GM21528 (cell line): Measurements from ENCODE around the gene VOPP1.
"Not testable (repeated sequence)": the region's sequence is repeated elsewhere in the genome, so short reads cannot be mapped to it uniquely, and the experiment has no call there.

ENCODE experiments used
- ATAC-seq: cut with Tn5 transposase; IDR thresholded peaks from one replicate; pipeline ENCODE4 v1.9.1; 2021; ENCODE audit warnings: mild to moderate bottlenecking, moderate library complexity; ENCODE audit not compliant: unreplicated experiment, low FRiP score

Gene VOPP1

DNA sequence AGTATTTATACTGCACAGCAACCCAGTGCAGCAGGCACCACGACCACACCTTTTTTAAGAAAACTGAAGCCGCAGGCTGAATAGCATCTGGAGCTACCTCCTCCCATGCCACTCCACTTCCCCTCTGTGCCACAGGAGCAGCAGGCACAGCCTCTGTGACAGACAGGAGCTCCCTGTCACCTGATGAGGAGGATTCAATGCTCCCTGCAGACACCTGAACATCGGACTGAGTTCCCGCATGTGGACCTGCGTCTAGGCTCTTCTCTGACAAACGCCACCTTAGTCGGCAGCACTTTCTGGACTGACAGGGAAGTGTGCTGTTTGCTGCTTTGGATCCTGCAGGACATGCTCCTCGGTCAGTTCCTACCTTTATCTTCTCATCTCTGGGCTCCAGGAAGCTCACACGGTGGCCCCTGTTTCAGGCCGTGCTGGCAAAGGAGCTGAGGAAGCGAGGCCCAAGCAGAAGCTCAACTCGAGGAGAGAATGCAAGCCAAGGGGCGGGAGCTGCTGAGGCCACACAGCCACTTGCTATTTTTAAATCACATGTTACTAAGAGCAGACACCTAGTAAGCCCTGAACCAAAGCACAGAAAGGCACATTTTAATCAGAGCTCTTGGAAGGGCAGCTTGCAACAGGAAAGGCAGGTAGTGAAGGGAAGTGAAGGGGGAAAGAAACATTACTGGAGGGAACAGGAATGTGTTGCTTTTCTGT is 56.6 kb downstream of the VOPP1 start:
- peak; percentile 40 for ATAC-seq

DNA sequence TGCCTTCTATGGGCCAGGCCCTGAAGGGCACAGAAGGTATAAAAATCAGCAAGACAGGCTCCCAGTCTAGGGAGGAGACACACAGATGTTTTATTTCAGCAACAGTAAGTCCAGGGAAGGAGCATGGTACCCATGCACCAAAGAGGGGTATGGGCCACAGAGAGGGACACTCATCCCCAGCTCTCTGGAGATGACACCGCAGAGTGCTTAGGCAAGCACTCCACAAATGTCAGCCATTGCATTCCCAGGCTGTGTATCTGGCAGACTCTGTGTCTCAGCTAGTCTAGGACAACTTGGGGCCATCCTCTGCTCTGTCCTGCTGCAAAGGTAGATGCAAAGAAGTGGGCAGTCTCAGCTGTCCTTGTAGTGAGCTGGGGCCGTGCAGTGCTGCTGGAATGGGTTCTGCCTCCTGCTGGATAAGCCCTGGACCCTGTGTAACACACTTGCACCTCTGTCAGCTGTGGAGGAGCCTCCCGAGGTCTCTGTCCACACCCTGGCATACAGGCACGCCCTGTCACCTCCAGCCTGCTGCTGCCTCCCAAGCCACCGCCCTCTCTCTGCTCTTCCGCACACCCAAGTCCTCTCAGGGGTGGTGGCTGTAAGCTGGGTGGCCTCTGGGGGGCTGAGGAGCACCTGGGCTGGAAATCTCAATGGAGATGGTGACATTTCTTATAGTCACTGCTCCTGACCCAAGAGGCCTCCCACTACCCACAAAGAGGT is 57.6 kb downstream of the VOPP1 start:
- no peak for ATAC-seq

GRCh38 chr7:55513868-55514267 is 58.4 kb downstream of the VOPP1 start:
- no peak for ATAC-seq

- no peak for ATAC-seq
Measured at GRCh38 chr7:55512635-55513191, 59.6 kb downstream of the VOPP1 start.

- no peak for ATAC-seq
Measured at GRCh38 chr7:55510621-55511020, 61.7 kb downstream of the VOPP1 start.

GRCh38 chr7:55510206-55510605 is 62.1 kb downstream of the VOPP1 start:
- not testable (repeated sequence) for ATAC-seq

GRCh38 chr7:55509322-55509721 is 63.0 kb downstream of the VOPP1 start:
- ATAC-seq = no peak

DNA sequence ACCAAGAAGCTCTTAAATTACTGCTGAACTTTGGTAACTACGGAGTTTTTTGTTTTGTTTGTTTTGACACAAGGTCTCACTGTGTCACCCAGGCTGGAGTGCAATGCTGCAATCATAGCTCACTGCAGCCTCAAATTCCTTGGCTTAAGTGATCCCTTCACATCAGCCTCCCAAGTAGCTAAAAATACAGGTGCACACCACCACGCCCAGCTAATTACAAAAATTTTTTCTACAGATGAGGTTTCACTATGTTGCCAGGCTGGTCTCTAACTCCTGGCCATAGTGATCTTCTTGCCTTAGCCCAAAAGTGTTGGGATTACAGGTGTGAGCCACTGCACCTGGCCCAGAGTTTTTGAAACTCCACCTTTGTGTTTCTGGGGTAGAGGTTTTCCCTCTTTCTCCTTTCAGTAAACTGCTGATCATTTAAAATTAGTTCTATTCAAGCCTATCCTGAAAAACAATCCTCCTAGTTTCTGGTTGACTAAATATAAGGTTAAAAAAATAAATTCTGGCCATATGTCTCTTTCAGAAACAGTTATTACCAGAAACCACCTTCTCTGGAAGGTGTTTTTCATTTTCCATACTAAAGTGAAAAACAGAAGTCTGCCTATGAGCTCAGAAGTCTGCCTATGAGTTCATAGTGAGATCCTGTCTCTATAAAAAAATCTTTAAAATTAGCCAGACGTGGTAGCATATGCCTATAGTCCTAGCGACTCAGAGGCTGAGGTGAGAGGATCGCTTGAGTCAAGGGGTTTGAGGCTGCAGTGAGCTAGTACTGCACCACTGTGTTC is 63.9 kb downstream of the VOPP1 start:
- peak; percentile 74 for ATAC-seq

DNA sequence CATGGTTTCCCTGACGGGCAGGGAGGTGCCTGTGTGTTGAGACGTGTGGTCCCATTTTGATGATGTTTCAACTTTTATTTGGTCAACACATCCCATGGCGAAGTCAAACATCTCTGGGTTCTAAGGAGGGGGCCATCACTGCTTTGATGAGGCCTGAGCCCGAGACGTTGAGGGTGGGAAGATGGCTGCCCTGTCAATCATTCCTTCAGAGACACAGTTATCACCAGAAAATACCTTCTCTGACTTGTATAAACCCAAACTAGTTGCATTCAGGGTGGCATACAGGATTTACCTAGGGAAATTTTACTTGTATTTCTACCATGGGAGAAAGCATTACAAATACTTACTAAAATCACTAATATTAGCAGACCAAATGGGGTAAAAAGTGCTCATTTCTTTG is 64.6 kb downstream of the VOPP1 start:
- no peak for ATAC-seq

GRCh38 chr7:55504967-55505658 is 67.2 kb downstream of the VOPP1 start:
- ATAC-seq = no peak

DNA sequence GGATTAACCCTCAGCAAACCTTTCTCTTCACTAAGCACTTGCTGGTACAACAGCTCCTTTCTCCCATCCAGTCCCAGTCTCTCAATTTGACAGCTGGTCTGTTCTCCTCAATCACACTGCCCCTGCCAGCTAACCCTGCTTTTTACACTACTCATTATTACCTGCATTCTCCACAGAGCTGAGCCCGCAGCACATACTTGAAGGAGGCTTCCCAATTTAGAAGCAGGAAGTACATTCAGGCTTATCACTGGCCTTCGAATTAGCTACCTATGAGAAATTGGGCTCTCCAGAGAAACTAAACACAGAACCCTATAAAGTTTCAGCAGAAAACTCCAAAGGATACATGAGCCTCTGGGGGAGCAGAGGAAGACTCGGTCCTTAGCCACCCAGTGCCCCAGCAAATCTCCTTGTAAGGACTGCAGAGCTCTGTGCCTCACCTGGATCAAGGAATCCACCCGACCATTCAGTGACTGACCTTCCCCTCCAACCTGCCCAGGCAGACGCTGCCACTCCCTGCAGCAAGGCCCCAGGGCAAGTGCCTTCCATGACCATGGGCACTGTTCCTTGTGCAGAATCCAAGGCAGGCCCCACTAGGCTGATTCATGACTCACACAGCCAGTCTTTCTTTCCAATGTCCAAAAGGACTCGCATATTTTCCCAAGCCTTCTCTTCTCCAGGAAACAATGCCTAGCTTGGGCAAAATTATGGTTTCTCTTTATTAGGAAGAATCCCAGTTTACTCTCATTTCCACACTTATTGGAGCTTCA is 68.0 kb downstream of the VOPP1 start:
- ATAC-seq = no peak

DNA sequence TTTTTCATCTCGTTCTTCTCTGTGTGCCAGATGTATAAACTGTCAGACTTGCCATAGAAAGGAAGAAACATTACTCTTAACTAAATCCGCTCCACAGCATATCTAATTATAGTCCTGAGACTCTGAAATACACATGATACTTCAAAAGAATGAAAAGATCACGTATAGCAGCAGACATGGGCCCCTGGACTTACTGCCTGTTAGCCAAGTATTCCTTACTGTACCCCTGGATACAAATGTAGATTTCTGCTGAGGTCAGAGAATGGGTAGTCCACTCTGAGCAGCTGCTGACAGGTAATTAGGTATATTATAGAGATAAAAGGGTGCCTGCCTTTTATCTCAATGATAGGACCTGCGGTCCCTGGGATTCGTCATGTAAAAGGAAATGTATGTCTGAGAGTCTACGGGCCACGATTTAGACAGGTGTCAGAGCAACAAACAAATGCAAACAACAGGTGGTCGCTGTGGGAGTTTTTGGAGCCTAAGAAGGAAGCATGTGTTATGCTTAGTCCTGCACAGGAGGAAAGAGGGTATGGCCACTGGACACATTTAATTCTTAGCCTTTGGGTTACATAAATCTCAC is 69.4 kb downstream of the VOPP1 start:
- ATAC-seq = no peak

DNA sequence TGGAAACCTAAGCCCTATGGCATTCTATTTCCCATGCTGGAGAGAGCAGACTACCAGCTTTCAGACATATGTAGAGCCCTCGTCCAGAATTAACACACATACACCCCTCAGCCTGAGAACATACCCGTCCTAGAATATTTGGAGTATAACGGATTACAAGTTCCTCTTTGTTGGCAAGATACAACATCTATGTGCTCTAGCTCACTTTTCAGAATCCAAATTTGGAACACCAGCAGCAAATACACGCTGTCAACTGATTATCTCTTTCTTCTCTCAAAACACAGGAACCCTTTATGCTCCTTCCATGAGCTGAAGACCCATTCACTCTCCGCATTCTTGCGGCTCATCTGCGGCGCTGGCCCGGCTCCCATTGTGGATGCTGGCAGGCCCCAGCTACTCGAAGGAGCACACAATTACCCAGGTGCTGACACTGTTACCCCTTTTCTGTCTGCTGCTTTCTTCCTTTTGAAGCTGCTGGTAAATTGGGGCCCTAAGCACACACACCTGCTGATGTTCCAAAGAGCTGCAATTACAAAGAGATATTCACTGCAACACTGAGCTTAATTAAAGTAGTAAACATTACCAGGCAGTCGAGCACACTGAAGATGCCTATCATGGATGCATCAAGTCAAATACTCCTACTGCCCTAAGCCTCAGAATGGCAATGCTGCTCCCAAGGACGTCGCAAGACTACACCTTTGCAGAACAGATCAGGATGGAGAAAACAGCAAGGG is 70.0 kb downstream of the VOPP1 start:
- ATAC-seq = no peak

DNA sequence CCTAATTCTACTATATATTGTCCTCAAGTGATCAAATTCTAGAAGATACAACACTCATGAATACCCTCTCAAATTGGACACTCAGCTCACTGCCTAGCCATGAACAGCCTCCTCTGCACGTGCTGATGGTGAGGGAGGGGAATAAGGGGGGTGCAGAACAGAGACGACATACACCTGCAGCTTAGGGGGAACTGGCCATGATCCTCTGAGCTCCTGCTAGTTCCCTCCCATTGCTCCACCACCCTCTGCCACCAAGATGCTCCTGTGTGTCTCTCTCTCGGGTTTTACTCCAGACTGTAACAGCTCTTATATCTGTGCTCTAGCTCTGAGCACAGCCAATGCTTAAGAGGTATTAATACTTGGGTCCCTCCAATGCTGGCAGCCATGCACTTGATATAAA is 70.7 kb downstream of the VOPP1 start:
- ATAC-seq = no peak

GRCh38 chr7:55500117-55500756 is 72.1 kb downstream of the VOPP1 start:
- ATAC-seq = no peak

DNA sequence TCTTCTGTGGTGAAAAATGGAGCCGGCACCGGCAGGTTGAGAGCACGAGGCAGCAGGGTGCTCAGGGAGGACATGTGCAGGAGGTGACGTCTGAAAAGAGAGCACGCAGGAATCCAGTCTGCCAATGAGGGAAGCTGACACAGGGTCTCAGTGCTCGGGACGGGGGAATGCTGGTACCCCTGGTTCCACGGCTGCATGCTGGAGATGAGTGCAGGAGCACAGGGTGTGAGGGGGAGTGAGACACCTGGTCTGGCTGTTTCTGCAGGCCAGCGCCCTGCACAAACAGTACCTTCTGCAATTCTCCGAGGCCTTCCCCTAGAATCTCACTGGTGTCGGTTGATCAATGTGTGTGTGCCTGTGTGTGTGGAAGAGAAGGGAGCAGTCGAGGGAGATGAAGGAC is 72.7 kb downstream of the VOPP1 start:
- ATAC-seq = no peak

GRCh38 chr7:55498770-55499169 is 73.5 kb downstream of the VOPP1 start:
- no peak for ATAC-seq

DNA sequence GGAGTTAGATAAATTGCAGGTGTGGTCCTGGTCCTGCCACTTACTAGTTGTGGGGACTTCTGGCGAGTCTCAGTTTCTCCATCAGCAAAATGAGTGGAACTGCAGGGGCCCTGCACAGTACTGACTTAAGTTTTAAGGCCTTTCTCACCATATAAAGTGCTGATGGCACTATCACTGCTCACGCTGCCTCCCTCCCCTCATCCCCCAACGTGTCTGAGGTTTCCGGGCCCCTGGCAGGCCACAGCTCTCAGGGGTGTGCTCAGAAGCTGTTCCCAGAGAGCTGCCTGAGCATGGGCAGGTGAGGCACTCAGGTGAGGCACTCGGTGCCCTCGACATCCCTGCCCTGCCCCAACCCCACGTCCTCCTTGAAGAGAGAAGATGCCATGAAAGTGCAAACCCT is 74.2 kb downstream of the VOPP1 start:
- ATAC-seq = no peak
